MCF 10A (cell line): Measurements from ENCODE around the gene CRCP. TPM values are rescaled to one million over a fixed set of nuclear protein-coding genes. Genes with fewer than 3 reads are reported as not detected.
"Not testable (repeated sequence)": the region's sequence is repeated elsewhere in the genome, so short reads cannot be mapped to it uniquely, and the experiment has no call there.

Experiments used
- BruUV-seq: library from RNA; stranded (reverse); fragments of 400-500 nt; replicated peaks from 2 replicates; lab custom pipeline; 2021; lab: Mats Ljungman, UMichigan
- CTCF ChIA-PET: fragments of 300-600 bp; sonication (Branson Sonifier 250); formaldehyde crosslinking; extraction: SDS; loops from one replicate; lab custom pipeline; 2021; ENCODE audit warnings: antibody characterized with exemption, inconsistent platforms; lab: Yijun Ruan, JAX
- POLR2A ChIA-PET: fragments of 300-600, 350-650 bp; sonication (Branson Sonifier 250); formaldehyde crosslinking; extraction: SDS; loops from one replicate; lab custom pipeline; 2020; ENCODE audit warnings: antibody characterized with exemption, inconsistent platforms; lab: Yijun Ruan, JAX
- DNase-seq: peaks from one replicate; pipeline ENCODE4 v3.0.0-alpha.2; 2018; ENCODE audit not compliant: unreplicated experiment
- H3K27ac Mint-ChIP-seq: one replicate; pipeline ENCODE4 v1.8.0; 2022; ENCODE audit warnings: mild to moderate bottlenecking, low read depth, mixed read lengths; ENCODE audit not compliant: unreplicated experiment
- H3K27me3 Mint-ChIP-seq: one replicate; pipeline ENCODE4 v1.8.0; 2022; ENCODE audit warnings: mixed read lengths; ENCODE audit not compliant: insufficient read depth, unreplicated experiment
- H3K36me3 Mint-ChIP-seq: one replicate; pipeline ENCODE4 v1.8.0; 2022; ENCODE audit warnings: mild to moderate bottlenecking, moderate library complexity, mixed read lengths; ENCODE audit not compliant: insufficient read depth, unreplicated experiment
- H3K4me1 Mint-ChIP-seq: one replicate; pipeline ENCODE4 v1.8.0; 2022; ENCODE audit warnings: mixed read lengths; ENCODE audit not compliant: insufficient read depth, unreplicated experiment
- H3K4me3 Mint-ChIP-seq: one replicate; pipeline ENCODE4 v1.8.0; 2022; ENCODE audit warnings: mild to moderate bottlenecking, moderate library complexity, mixed read lengths; ENCODE audit not compliant: unreplicated experiment
- H3K9me3 Mint-ChIP-seq: one replicate; pipeline ENCODE4 v1.8.0; 2022; ENCODE audit warnings: mixed read lengths; ENCODE audit not compliant: unreplicated experiment
- intact Hi-C: fragments of 100-400 bp; cut with micrococcal nuclease; formaldehyde crosslinking; loops from 2 replicates; pipeline ENCODE4 v1.14.1; 2022
- total RNA-seq: library from RNA; stranded (reverse); gene quantifications from 2 replicates; pipeline ENCODE4 v1.2.3, GENCODE V29; 2022
- TF ChIP-seq, protein P1 (sequence below): fragments of 200-600 bp; IDR thresholded peaks from one replicate; pipeline ENCODE4 v1.8.0; 2022; ENCODE audit warnings: antibody characterized with exemption, mild to moderate bottlenecking; ENCODE audit not compliant: unreplicated experiment

Gene CRCP
- total RNA-seq, 1 experiment from 2014 or later = 39.8 TPM

DNA sequence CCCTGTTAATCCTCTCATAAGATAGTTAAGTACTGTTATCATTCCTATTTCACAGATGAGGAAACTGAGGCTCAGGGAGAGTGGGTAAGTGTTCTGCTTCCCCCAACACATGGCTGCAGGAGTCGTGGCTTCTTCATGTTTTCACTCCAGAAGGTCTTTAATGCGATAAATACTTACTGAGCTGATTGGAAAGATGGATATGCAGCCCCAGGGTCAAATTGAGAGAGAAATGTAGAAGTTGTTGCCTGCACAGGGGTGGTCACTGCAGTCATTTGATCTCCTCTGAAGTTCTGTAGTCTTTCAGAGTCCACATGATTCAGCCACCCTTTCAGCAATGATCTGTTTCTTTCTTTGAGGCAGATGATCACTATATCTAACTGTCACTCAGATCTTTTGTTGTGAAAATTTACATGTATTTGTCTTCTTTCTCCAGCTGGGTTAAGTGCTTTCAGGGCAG, 29.3 kb downstream of the CRCP start:
- TF ChIP-seq, protein P1, sequence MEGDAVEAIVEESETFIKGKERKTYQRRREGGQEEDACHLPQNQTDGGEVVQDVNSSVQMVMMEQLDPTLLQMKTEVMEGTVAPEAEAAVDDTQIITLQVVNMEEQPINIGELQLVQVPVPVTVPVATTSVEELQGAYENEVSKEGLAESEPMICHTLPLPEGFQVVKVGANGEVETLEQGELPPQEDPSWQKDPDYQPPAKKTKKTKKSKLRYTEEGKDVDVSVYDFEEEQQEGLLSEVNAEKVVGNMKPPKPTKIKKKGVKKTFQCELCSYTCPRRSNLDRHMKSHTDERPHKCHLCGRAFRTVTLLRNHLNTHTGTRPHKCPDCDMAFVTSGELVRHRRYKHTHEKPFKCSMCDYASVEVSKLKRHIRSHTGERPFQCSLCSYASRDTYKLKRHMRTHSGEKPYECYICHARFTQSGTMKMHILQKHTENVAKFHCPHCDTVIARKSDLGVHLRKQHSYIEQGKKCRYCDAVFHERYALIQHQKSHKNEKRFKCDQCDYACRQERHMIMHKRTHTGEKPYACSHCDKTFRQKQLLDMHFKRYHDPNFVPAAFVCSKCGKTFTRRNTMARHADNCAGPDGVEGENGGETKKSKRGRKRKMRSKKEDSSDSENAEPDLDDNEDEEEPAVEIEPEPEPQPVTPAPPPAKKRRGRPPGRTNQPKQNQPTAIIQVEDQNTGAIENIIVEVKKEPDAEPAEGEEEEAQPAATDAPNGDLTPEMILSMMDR = no peak
- CTCF ChIA-PET = interaction anchor here (0.6 to 1.1 kb wide), 5 partner anchors 69 to 1016 kb away, joined by 3 to 4 read pairs (median 3); no protein-coding TSS in a partner anchor
- no peaks in the 10 kb centered on the region for H3K27me3 Mint-ChIP-seq
- H3K4me3 Mint-ChIP-seq = no peak overlapping the region
- H3K9me3 Mint-ChIP-seq = no peaks in the 10 kb centered on the region
- H3K36me3 Mint-ChIP-seq = peaks cover 92% of the 10 kb centered on the region
- no TSS peak for BruUV-seq
- intact Hi-C loops = no loop called here
- POLR2A ChIA-PET = no interaction called here
- DNase-seq = no peak
- peaks cover 28% of the 10 kb centered on the region for H3K4me1 Mint-ChIP-seq
- H3K27ac Mint-ChIP-seq = no peak overlapping the region

DNA sequence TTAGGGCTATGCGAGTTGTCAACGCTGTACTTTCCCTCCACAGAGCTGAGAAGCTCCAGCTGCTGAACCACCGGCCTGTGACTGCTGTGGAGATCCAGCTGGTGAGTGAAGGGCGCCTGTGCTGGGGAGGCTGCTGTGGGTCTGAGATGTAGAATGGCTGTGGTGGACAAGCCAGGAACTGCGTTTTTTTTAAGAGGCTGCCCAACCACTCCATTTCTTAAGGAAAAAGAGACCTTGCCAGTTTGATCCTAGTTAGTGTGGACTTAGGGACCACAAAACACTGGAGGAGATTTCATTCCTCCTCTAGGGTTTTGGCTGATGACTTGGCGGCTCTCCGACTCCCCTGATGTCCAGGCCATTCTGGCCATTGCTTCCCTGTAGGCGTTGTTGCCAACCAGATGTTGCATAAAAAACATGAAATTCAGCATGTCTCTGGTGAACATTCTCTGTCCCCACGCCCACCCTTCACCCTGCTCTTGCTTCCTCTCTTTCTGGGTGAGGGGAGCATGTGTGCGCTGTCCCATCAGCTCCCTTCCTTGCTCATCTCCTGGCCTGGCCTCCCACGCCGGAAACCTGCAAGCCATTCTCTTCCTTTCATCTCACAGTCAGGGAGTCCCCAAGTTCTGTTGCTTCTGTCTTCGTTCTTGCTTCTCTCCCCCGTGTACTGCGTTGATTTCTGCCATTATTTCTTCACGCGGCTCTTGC, 30.9 kb downstream of the CRCP start:
- Mint-ChIP-seq H3K36me3 (peaks cover 77% of the 10 kb centered on the region), H3K27me3 (no peaks in the 10 kb centered on the region), H3K4me3 (no peak overlapping the region), H3K9me3 (no peaks in the 10 kb centered on the region), H3K27ac (no peak overlapping the region), H3K4me1 (peaks cover 30% of the 10 kb centered on the region)
- DNase-seq = no peak
- POLR2A ChIA-PET = no interaction called here
- no TSS peak for BruUV-seq
- CTCF ChIA-PET = interaction anchor here (0.7 to 1.0 kb wide), 2 partner anchors 60 to 115 kb away, joined by 3 to 5 read pairs; no protein-coding TSS in a partner anchor
- TF ChIP-seq, protein P1 = no peak
- intact Hi-C loops = no loop called here

DNA sequence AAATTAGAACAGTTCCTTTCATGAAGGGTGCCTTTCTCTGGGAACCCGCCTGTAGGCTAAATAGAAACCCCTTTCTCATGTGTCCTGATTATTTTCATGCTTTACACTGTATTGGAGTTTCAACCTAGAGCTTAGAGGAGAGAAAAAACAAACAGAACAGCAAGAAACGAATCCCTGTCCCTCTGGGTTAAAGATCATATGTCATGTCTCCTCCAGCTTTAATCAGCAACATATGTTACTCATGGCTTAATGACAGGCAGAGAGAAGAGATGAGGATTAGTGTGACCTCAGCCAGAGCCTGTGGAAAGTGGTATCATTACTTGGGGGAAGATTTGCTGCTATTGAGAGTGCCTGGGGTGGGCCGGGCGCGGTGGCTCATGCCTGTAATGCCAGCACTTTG, 32.1 kb downstream of the CRCP start:
- CTCF ChIA-PET = interaction anchor here (0.7 to 1.0 kb wide), 2 partner anchors 96 to 116 kb away, joined by 3 to 5 read pairs; no protein-coding TSS in a partner anchor
- TF ChIP-seq, protein P1 = no peak
- no peak overlapping the region for H3K4me3 Mint-ChIP-seq
- POLR2A ChIA-PET = no interaction called here
- DNase-seq = no peak
- H3K4me1 Mint-ChIP-seq = peaks cover 19% of the 10 kb centered on the region
- no TSS peak for BruUV-seq
- H3K27me3 Mint-ChIP-seq = no peaks in the 10 kb centered on the region
- H3K27ac Mint-ChIP-seq = peak overlapping the region; percentile 42
- no peaks in the 10 kb centered on the region for H3K9me3 Mint-ChIP-seq
- H3K36me3 Mint-ChIP-seq = peaks cover 74% of the 10 kb centered on the region
- intact Hi-C loops = no loop called here

DNA sequence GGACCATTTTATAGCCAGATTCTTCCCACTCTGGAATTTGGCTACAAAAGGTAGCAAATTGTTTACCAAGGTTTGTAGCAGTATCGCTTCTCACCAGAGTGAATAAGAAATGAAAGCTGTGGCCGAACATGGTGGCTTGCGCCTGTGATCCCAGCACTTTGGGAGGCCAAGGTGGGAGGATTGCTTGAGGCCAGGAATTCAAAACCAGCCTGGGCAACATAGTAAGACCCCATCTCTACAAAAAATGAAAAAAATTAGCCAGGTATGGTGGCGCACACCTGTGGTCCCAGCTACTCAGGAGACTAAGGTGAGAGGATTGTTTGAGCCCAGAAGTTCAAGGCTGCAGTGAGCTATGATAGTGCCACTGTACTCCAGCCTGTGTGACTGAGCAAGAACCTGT, 33.0 kb downstream of the CRCP start:
- H3K27me3 Mint-ChIP-seq, H3K27ac Mint-ChIP-seq, BruUV-seq, H3K9me3 Mint-ChIP-seq, DNase-seq, intact Hi-C loops, H3K4me3 Mint-ChIP-seq: not testable (repeated sequence)
- ChIA-PET POLR2A (interaction anchor here (1.3 kb wide), 1 partner anchor 8 kb away, joined by 3 read pairs; no protein-coding TSS in a partner anchor), CTCF (interaction anchor here (0.6 to 0.8 kb wide), 2 partner anchors 15 to 346 kb away, joined by 3 to 4 read pairs; no protein-coding TSS in a partner anchor)
- Mint-ChIP-seq H3K4me1 (peaks cover 19% of the 10 kb centered on the region), H3K36me3 (peaks cover 76% of the 10 kb centered on the region)
